GM19324 (cell line): Measurements from ENCODE around the gene WHRN.

Experiments
- ATAC-seq: cut with Tn5 transposase; IDR thresholded peaks from one replicate; pipeline ENCODE4 v1.9.1; 2021; ENCODE audit warnings: mild to moderate bottlenecking, moderate library complexity; ENCODE audit not compliant: unreplicated experiment, low FRiP score

The WHRN gene

DNA sequence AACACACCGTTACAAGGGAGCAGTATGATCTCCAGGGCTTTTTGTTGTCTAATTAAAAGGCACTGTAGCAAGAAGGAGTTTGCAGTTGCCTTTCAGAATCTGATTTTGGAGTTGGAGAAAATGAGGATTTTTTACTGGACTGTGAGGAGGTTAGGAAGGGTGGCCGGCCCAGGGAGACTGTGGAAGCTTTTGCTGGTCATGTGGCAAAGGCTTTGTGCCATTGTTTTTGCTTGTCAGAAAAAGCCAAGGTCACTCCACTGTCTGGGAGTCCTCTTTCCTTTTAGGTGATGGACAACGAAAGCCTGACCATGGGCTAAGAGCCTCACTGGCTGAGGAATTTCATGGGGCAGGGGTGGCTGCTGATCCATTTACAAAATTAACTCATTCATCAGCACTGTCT is 10.3 kb upstream of the WHRN start:
- no peak for ATAC-seq

DNA sequence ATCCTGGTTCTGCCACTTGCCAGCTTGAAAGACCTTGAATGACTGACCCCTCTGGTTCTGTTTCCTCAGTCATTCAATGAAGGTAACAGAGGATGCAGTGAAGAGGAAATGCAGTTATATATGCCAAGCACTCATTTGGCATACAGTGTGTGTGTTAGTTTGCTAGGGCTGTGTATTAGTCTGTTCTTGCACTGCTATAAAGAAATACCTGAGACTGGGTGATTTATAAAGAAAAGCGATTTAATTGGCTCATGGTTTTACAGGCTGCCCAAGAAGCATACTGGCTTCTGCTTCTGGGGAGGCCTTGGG is 8.6 kb upstream of the WHRN start:
- no peak for ATAC-seq

DNA sequence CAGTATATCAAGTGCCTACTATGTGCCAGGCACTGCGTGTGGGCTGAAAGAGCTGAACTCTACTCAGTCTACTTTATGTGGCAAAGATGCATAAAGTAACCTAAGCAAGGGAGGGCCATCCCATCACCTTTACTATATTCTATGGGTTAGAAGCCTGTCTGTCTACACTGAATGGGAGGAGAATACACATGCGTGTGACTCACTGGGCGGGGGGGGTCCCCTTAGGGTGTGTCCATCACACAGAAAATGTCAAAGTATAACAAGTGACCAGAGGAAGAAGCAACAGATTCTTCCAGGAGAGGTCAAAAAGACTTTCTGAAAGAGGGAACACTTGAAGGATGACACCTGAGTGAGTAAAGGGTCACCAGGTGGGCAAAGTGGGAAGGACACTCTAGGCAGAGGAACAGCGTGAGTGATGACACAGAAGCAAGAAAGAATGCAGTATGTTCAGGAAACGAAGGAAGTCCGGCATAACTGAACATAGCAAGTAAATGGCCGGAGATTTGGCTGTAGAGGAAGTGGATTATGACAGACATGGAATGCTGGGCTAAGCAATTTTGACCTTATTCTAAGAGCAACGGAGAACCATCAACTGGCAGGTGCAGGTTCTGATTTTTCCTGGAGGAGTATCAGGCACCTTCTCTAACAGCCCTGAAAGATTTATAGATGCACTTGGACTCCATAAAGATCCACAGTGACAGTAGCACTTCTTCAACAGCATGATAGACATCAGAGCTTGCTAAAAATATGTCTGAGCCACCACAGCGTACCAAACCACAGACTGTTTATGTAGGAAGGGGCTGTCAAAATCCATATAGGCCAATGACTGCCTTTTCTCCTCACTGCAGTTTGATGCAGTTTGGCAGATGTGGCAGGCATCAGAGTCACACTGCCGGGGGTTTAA is 8.0 kb upstream of the WHRN start:
- ATAC-seq, result no peak

DNA sequence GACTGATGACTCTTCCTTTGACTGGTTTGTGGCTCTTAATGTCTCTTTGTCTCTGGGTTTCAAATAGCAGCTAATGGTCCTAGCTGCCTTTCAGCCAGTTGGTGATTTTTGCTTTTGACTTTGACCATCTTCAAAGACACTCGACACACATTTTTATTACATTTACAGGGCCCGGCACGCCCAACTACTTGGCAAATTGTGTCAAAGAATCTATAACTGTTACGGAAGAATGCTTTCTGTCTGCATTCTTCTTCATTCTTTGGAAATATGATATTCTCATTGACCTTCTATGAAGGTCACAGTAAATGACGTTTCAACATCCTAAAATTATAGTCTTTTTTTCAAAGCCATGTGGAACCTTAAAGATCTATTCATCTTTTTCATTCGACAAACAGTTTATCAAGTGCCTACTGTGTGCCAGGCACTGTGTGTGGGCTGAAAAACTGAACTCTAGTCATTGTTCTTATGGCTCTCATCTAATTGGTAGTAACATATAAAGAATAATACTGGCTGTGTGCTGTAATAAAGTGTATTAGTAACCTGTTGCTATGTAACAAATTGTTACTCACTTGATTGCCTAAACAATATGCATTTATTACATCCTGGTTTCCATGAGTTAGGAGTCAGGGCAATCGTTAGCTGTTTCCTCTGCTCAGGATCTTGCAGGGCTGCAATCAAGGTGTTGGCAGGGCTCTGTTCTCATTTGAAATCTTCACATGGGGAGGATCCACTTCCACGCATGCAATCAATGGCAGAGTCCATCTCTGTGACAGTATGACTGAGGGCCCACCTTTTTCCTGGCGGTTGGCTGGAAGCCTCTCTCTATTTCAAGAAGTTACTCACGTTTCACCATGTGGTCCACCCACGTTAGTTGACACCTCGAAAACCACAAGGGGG is 7.0 kb upstream of the WHRN start:
- no peak for ATAC-seq

DNA sequence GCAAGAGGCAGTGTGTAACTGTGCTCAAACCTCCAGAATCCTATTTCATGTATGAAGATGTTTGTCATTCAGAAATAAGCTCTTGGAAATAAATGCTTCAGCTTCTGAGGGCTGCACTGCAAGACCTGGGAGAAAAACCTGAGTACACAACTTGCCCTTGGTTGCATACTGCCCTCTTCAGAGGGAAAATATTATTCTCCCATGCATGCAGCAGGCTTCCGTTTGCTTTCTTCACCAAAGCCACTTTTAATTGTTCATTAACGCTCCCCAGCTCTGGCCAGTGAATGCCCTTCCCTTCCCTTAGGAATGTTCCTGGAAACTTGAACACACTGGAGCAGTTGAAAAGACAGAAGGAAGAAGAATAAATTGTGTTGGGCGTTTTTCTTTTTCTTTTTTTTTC is 2.5 kb upstream of the WHRN start:
- ATAC-seq, result no peak

DNA sequence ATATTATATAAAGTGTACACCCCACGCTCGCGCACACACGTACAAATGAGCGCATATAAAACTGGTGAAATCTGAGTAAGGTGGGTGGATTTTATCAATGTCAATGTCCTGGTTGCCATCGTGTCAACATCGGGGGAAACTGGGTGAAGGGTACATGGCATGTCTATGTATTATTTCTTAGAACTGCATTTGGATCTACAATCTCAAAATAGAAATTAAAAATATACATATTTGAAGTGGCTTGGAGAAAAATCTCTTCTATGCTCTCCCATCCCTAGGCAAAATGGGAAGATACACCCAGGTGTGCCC is 763 bp upstream of the WHRN start:
- ATAC-seq, result no peak

DNA sequence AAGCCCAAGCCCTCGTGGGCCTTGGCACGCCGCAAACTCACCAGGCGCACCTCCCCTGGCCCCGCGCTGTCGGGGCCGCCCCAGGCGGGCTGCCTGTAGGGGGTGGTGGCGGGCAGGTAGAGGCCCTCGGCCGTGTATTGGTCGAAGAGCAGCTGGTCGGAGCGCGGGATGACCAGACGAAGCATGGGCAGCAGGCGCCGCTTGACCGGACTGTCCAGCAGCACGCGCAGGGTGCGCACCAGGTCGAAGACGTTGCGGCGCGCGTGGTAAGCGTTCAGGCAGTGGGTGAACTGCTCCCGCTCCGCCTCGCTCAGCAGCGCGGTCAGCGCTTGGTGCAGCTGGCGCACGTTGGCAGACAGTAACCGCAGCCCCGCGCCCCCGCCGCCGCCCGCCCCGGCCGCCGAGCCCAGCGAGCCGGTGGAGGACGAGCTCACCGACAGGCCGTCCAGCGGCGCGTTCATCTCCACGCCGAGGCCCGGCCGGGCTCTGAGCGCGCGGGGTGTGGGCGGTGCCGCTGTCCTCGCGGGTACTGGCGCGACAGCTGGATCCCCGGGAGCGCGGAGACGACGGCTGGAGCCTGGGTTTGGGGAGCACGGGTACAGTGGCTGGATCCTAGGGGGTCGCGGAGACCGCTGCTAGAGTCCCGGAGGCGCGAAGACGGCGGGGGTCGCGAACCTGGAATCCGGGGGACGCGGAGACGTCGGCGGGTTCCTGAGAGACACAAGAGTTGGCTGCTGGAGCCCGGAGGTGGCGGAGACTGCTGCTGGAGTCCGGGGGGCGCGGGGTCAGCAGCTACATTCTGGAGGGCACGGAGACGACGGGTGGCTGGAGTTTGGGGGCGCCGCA is 709 bp downstream of the WHRN start:
- ATAC-seq, result no peak

DNA sequence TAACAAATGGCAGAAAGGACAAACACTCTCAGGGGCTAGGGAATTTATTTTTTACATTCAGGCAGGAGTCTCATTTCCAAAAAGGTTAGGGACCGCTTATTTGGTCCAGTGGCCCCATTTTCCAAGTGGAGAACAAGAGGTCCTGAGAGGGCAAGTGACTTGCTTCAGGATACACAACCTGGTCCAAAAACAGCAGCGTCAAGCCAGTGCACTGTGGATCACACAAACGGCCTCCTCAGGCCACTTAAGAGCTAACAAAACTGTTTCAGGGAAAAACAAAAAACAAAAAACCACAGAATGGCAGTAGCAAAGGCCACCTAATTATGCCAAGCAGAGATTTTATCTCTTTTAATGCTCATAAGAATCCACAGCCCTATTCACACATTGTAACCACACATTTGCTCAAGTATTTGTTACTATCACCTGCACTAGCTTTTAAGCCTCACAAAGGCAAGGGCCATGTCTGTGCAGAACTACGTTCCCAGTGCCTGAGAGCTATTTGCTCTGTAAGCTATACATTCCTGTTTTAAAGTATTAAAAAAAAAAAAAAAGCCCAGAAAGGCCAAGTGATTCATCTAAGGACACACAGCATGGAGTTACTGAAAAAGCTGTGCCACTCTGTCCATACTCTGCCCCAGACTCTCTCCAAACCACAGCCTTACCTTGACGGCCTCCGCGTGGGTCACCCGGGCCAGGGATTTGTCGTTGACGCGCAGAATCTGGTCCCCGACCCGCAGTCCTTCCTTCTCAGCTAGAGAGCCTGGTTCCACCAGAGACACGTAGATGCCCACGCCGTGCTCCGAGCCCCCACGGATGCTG is 1.5 kb downstream of the WHRN start:
- ATAC-seq, result no peak

DNA sequence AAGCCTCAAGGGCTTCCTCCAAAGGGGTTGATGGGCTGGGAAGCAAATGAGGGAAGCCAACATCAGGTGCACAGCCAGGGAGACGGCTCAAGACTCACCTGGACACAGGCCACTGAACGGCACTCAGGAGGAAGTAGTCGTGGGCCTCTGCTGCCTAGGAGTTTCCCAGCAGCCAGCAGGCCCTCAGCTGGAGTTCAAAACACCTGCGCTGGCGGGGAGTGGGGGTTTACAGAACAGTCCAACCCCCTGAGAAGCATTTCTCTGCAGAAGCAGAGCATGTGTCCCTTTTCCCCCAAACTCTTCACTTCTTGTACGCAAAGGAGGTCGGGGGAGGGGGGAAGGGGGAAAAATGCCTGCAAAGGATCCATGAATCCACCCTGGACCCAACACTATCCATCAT is 2.3 kb downstream of the WHRN start:
- ATAC-seq, result no peak

DNA sequence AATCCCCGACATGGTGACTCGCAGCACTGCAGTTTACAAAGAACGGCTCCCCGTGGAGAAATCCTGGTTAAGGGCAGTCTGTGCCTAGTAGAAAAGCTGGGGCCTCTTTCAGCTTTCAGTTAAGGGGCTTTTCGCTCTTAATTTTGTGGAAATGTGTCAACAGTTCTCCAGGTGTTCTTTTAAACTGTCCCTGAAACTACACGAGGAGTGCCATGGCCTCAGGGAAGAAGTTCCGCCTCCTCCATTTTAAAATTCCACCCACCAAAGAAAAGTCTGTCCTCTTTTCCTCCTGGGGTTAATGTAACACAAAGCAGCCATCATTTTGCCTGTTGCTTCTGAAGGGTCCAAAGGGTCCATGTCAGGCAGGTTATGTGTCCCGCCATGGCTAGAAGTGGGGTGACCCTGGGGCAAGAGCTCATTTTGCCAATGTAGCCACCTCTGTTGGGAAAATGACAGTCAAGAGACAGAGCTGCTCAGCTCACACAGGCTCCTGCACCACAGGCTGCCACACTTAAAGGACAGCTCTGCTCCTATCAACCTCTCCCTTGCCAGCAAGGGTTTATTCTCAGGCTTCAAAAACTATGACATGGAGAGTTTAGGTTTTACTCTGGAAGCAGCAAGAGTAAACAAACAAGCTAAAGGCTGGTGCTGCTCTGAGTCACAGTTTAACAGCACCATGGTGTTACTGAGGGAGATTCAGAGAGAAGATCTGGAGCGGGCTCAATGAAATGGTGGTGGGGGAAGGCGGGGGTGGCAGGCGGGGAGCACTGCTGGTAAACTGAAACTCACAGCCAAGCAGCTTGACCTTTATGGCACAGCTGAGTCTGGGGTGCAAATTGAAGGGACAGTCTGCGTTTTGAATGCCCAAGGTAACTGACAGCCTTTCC is 3.2 kb downstream of the WHRN start:
- ATAC-seq, result no peak

DNA sequence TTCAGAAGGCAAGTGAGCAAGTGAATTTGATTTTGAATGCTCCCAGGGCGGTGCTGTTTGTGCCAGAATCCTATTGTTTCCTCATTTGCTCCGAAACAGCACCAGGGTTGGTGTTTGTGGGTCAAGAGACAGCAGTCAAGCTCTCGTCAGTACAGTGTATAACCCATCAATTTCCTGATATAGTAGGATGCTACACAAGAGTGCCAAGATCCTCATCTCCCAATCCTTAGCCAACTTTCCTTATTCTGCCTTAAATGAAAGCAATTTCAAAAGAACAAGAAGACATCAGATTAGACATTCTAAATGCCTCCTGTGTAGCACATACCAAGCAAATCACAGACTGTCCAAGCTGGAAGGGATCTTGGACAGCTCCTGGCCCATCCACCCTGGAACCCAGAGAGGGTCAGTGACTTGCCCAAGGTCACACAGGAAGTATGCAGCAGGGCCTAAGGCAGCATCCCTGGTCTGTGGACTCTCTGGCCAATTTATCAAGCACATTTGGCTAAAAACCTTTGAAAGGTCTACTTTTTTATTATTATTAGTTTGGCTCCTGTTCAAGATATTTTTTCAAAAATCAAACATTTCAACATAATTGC is 4.5 kb downstream of the WHRN start:
- ATAC-seq, result no peak

DNA sequence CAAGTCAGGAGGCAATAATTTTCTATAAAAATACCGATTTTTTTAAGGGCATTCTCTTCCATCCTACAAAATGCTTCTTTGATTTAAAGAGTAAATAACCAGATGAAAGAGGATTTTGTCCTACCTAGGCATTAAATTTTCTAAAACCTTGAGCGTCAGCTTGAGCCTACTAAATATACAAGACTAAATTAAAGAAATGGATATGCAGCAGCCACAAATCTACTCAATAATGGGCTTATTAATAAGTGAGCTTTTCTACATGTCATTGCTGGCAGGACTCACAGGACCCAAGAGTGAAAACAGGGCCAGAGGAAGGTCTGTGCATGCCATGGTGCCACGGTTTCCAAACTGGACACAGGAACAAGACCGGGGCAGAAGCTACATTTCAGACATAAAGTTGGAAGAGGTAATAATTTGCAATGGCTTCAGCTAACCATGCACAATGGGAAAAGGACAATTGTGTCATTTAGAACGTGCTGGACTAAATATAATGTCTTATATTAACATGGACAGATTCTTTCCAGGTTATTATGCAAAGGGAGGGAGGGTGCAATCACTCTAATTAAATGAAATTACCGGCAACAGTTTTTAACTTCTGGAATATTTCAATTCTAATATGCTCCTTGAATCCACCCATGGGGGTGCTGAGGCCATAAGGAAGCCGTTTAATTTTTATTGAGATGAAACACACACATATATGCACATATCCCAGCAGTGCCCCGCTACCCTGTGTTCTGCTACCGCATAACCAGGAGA is 5.2 kb downstream of the WHRN start:
- ATAC-seq, result no peak

DNA sequence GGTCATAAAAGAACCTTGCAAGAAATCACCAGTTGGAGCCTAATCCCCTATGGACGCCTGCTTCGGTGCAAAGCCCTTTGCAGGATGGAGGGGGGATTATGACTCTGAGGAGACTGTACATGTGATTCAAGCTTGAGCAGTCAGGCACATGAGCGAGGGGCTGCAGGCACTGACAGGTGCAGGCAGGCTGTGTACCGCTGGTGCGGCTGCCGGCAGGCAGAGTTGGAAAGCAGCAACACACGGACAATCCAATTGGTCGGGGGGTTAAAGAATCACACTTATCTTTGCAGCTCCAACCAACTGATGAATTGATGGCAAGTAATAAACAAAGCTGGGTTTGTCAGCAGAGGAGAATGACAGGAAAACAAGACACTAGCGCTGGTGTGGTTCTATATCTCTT is 5.7 kb downstream of the WHRN start:
- ATAC-seq, result no peak

DNA sequence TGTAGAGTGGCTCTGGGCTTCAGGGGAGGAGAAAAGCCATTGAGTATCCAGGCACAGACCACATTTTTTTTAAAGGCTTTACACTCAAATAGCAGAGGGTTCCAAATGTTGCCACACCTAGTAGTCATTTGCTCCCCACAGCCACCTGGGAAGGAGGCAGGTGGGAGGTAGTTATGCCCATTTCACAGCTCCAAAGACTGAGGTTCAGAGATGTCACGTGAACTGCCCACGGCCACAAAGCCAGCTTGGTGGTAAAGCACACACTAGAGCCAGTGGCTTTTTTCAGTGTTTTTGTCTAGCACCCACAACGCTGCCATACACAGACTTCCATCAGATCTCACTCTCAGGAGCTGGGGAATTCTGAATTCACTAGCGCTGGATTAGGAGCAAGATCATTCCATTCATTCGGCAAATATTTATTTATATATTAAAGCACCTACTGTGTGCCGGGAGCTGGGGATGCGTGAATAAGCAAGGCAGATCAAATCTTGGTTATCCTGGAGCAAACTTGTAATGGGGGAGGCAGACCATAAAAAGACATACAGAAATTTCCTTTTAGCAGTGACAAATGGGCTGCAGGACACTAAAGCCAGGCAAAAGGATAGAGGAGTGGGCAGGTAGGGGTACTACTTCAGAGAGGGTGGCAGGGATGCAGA is 7.4 kb downstream of the WHRN start:
- no peak for ATAC-seq

DNA sequence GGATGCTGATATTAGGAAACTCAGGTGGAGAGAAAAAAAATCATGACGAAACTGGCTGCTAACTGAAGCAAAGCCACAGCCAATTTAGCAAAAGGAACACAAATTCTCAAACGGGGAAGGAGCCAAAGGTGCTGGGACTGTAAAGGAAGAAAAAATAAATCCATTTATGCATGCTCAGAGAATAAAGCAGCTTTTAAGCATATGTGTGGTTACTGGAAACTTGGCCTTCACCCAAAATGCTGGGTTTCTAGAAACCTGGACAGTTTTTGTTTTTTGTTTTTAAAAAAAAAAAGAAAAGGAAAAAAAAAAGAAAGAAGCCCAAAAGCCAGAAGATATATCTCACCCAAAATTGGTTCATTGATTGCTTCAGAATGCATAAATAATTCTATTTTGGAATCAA is 8.0 kb downstream of the WHRN start:
- no peak for ATAC-seq

DNA sequence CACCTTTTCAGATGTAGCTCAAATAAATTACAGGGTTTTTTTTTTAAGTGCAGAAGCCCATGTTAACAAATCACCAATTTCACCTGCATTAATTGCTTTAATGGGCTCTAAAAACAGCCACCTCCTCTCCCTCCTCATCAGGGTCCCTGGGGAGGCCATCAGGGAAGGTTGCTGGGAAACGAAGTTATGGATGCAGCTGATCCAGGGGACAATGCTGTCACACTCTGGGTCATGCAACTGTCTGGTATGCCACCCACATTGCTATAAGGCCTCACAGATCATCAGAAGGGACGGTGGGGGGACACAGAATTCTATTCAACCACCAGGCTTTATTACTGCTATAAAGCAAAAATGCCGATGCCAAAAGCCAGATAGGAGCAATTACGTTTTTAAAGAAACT is 9.3 kb downstream of the WHRN start:
- ATAC-seq, result no peak

DNA sequence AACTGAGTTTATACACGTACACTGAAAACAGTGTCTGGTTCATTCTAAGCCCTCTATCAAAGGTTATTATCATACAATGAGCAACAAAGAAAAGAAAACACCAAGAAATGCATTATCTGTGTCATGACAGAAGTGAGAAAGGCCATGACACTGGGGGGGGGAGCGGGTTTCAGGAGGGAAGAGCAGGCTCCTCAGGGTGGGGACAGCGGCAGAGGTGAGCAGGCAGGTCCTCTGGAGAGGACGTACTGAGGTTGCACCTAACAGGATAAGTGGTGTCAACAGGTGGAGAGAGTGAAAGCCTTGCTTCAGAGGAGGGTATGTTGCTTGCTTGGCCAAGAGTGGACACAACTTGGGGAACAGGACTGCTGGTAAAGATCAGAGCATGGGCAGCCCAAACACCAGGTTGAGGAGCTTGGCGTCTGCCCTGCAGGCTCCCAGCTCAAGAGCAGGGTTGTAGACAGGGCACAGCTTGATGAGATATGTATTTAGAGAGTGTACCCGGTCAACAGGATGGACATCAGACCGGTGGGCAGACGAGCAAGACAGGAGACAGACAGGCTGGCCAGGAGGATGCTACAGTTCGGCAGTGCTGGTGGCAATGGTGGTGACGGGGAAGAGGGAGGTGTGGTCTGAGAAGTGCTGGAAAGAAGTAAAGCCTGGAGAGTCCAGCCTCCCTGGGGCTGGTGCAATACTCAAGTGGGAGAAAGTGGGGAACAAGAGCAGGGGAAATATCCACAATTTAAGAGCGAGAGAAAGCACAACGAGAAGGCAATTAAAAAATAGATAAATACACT is 10.3 kb downstream of the WHRN start:
- no peak for ATAC-seq
